K562 (cell line): ENCODE data around the gene ACTRT2. TPM values are rescaled to one million over a fixed set of nuclear protein-coding genes. Genes with fewer than 3 reads are reported as not detected.

Source experiments
- ATAC-seq: fragments of 200-7000 bp; cut with Tn5 transposase; 3 replicates; pipeline ENCODE4 v1.9.1; 2020; ENCODE audit warnings: moderate library complexity
- BruUV-seq: library from RNA; stranded (reverse); fragments of 400-500 nt; replicated peaks from 2 replicates; lab custom pipeline; 2021; lab: Mats Ljungman, UMichigan
- CTCF ChIA-PET: fragments of 300-600 bp; formaldehyde crosslinking; extraction: SDS; loops from one replicate; lab custom pipeline; 2021; ENCODE audit warnings: low intra/inter-chr PET ratio; lab: Yijun Ruan, JAX
- POLR2A ChIA-PET: fragments of 300-600, 350-650 bp; sonication (Branson Sonifier 250); formaldehyde crosslinking; extraction: SDS; loops from one replicate; lab custom pipeline; 2021; ENCODE audit warnings: antibody characterized with exemption, inconsistent platforms; lab: Yijun Ruan, JAX
- DNase-seq, 4 experiments: peaks; one replicate each; pipeline versions ENCODE4 v3.0.0 to v3.0.0-alpha.2; 2011 to 2018; ENCODE audit warnings: low spot score in 3 of 4, mixed read lengths in 3 of 4; ENCODE audit errors: extremely low read depth in 1 of 4
- FAIRE-seq: peaks from 2 replicates; lab custom pipeline; 2011; peaks lifted over from hg19 to GRCh38; lab: Jason Lieb, UNC
- H2AFZ ChIP-seq: 2 replicates; pipeline ENCODE4 v1.6.0; 2011; ENCODE audit warnings: low read depth, low read length, control low read depth, inconsistent platforms
- H3K27ac ChIP-seq: fragments of 200-600 bp; 3 replicates; pipeline ENCODE4 v1.8.0; 2011; ENCODE audit warnings: low read depth, mild to moderate bottlenecking, control low read depth, inconsistent platforms, low read length, moderate library complexity, mixed read lengths; ENCODE audit errors: extremely low read depth
- H3K27me3 ChIP-seq, 2 experiments: fragments of 300-600 bp in 1 of 2; 2 replicates in 1 of 2; 3 replicates in 1 of 2; pipeline versions ENCODE4 v1.6.0 to v1.8.0; 2011; ENCODE audit warnings: inconsistent platforms in 2 of 2, low read length in 2 of 2, mild to moderate bottlenecking in 1 of 2, mixed read lengths in 1 of 2, moderate library complexity in 1 of 2; ENCODE audit not compliant: control insufficient read depth in 2 of 2, insufficient read depth in 2 of 2
- H3K36me3 ChIP-seq: fragments of 300-600 bp; 3 replicates; pipeline ENCODE4 v1.8.0; 2011; ENCODE audit warnings: mild to moderate bottlenecking, low read length, inconsistent platforms; ENCODE audit not compliant: control insufficient read depth, insufficient read depth
- H3K4me1 ChIP-seq, 2 experiments: fragments of 200-600 bp in 1 of 2; replicated peaks in 1 of 2; 2 replicates in 1 of 2; 3 replicates in 1 of 2; pipeline versions ENCODE4 v1.5.1 to v1.8.0; 2011; ENCODE audit warnings: inconsistent platforms in 2 of 2, low read length in 2 of 2, mild to moderate bottlenecking in 1 of 2, mixed read lengths in 1 of 2, moderate library complexity in 1 of 2; ENCODE audit not compliant: control insufficient read depth in 2 of 2, insufficient read depth in 2 of 2
- H3K4me2 ChIP-seq: 2 replicates; pipeline ENCODE4 v1.6.1; 2011; ENCODE audit warnings: low read length, control low read depth, inconsistent platforms, mixed read lengths; ENCODE audit not compliant: insufficient read depth
- H3K4me3 ChIP-seq: fragments of 200-600 bp; sonication (generic), shearing (Covaris generic); 2 replicates; pipeline ENCODE4 v1.5.1; 2016; ENCODE audit warnings: control low read depth, inconsistent platforms
- H3K79me2 ChIP-seq: fragments of 200-600 bp; 3 replicates; pipeline ENCODE4 v1.8.0; 2011; ENCODE audit warnings: low read length, inconsistent platforms; ENCODE audit not compliant: control insufficient read depth, insufficient read depth
- H3K9ac ChIP-seq, 2 experiments: 2 replicates each; pipeline versions ENCODE4 v1.6.0 to v1.6.1; 2011; ENCODE audit warnings: low read depth in 2 of 2, low read length in 2 of 2, control low read depth in 1 of 2, inconsistent platforms in 1 of 2, mild to moderate bottlenecking in 1 of 2, mixed read lengths in 1 of 2; ENCODE audit not compliant: insufficient read depth in 1 of 2
- H3K9me1 ChIP-seq: one replicate; pipeline ENCODE4 v1.6.0; 2011; ENCODE audit warnings: inconsistent platforms, mild to moderate bottlenecking, low read length, moderate library complexity; ENCODE audit not compliant: control insufficient read depth, insufficient read depth
- H3K9me3 ChIP-seq: replicated peaks from 2 replicates; pipeline ENCODE4 v1.5.1; 2011; ENCODE audit warnings: low read depth, low read length, inconsistent platforms; ENCODE audit not compliant: control insufficient read depth, insufficient read depth
- H4K20me1 ChIP-seq: replicated peaks from 2 replicates; pipeline ENCODE4 v1.6.1; 2011; ENCODE audit warnings: low read length, inconsistent platforms, mixed read lengths; ENCODE audit not compliant: control insufficient read depth, insufficient read depth
- KLF13 ChIP-seq: fragments of 450-650 bp; IDR thresholded peaks from 2 replicates; pipeline ENCODE4 v1.6.1; 2016; ENCODE audit warnings: missing genetic modification characterization, low read depth, mild to moderate bottlenecking, missing compliant biosample characterization, moderate library complexity, borderline replicate concordance
- LARP7 ChIP-seq: fragments of 450-650 bp; IDR thresholded peaks from 2 replicates; pipeline ENCODE4 v1.6.1; 2016
- MYBL2 ChIP-seq, 2 experiments: fragments of 450-650 bp in 1 of 2; sonication (generic) in 1 of 2; formaldehyde crosslinking in 1 of 2; IDR thresholded peaks; 2 replicates each; pipeline versions ENCODE4 v1.6.1 to v1.8.1; 2017 to 2022; ENCODE audit warnings: borderline replicate concordance in 1 of 2, inconsistent platforms in 1 of 2, low read depth in 1 of 2, mild to moderate bottlenecking in 1 of 2, missing genetic modification reagents in 1 of 2, moderate library complexity in 1 of 2
- SAFB2 ChIP-seq: fragments of 200-400 bp; formaldehyde crosslinking; IDR thresholded peaks from 2 replicates; pipeline ENCODE4 v1.6.1; 2018; ENCODE audit warnings: borderline replicate concordance, low read length, low read depth, moderate library complexity; ENCODE audit not compliant: severe bottlenecking
- THRAP3 ChIP-seq: fragments of 450-650 bp; IDR thresholded peaks from 2 replicates; pipeline ENCODE4 v1.6.1; 2016; ENCODE audit warnings: mild to moderate bottlenecking, inconsistent platforms, borderline replicate concordance
- ZC3H8 ChIP-seq: fragments of 450-650 bp; IDR thresholded peaks from 2 replicates; pipeline ENCODE4 v1.6.1; 2017
- ZZZ3 ChIP-seq: fragments of 450-650 bp; IDR thresholded peaks from 2 replicates; pipeline ENCODE4 v1.6.1; 2016; ENCODE audit warnings: antibody characterized with exemption, mild to moderate bottlenecking, moderate library complexity
- WGBS: fragments of 100-300 bp; shearing (Covaris generic); methylation state at CpG from one replicate; pipeline ENCODE4 v1.1.6; 2016; ENCODE audit warnings: low coverage, mixed read lengths; ENCODE audit not compliant: insufficient coverage; ENCODE audit errors: missing lambda C conversion rate; 5-methylcytosine and 5-hydroxymethylcytosine counted together
- in situ Hi-C: fragments of 300-500 bp; cut with MboI; formaldehyde crosslinking; loops from 4 replicates; pipeline ENCODE4 v1.15.0; 2018; ENCODE audit warnings: inconsistent platforms, mixed read lengths
- intact Hi-C: fragments of 100-400 bp; cut with micrococcal nuclease; formaldehyde crosslinking; loops from 2 replicates; pipeline ENCODE4 v1.14.2; 2022
- polyA plus RNA-seq, 8 experiments: library from polyadenylated mRNA; depleted of rRNA in 4 of 8; stranded (reverse) in 5 of 8; unstranded in 3 of 8; fragments of >200 nt; fragmentation: Nextera tagmentation in 2 of 8; fragmentation: Illumina TruSeq in 1 of 8; extraction: Ambion mirVana in 2 of 8; extraction: Trizol in 1 of 8; gene quantifications; 2 replicates each; pipeline versions ENCODE4 v1.2.1 to v1.2.3, GENCODE V29; 2011 to 2014; ENCODE audit warnings: inconsistent platforms in 1 of 8, missing spikeins in 1 of 8
- total RNA-seq, 7 experiments: library from RNA; depleted of rRNA in 6 of 7; stranded (reverse); fragments of >200 nt in 6 of 7; fragmentation: Illumina TruSeq in 2 of 7; extraction: Trizol in 2 of 7; gene quantifications; 2 replicates each; pipeline versions ENCODE4 v1.2.1 to v1.2.3, GENCODE V29; 2011 to 2021; ENCODE audit warnings: low replicate concordance in 1 of 7
- TF ChIP-seq, protein P1 (sequence below): sonication (generic); formaldehyde crosslinking; IDR thresholded peaks from 2 replicates; pipeline ENCODE4 v1.8.1; 2022; ENCODE audit warnings: missing genetic modification reagents
- TF ChIP-seq, protein P2 (sequence below), 3 experiments: fragments of 200-800 bp in 1 of 3; fragments of 250-450 bp in 1 of 3; fragments of 450-650 bp in 1 of 3; sonication (Bioruptor Pico) in 1 of 3; sonication (Bioruptor generic) in 1 of 3; formaldehyde crosslinking in 1 of 3; IDR thresholded peaks; 2 replicates each; pipeline versions ENCODE4 v1.6.1 to v1.8.0; 2016 to 2022; ENCODE audit warnings: mild to moderate bottlenecking in 2 of 3, missing genetic modification characterization in 2 of 3, missing compliant biosample characterization in 1 of 3, moderate library complexity in 1 of 3

ACTRT2 gene
- total and polyA plus RNA-seq, 9 of the 15 experiments (the other 6 are each of a cell fraction or from before 2014, with no cell fraction given) = not detected

DNA sequence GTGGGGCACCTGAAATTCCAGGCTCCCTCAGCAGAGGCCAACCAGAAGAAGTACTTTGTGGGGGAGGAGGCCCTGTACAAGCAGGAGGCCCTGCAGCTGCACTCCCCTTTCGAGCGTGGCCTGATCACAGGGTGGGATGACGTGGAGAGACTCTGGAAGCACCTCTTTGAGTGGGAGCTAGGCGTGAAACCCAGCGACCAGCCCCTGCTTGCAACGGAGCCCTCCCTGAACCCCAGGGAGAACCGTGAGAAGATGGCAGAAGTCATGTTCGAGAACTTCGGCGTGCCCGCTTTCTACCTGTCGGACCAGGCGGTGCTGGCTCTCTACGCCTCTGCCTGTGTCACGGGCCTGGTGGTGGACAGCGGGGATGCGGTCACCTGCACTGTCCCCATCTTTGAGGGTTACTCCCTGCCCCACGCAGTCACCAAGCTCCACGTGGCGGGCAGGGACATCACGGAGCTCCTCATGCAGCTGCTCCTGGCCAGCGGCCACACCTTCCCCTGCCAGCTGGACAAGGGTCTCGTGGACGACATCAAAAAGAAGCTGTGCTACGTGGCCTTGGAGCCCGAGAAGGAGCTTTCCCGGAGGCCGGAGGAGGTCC lies 634 bp downstream of the ACTRT2 start:
- 1% methylated on average over 28 of the region's 28 CpGs for WGBS
- ATAC-seq = no peak

DNA sequence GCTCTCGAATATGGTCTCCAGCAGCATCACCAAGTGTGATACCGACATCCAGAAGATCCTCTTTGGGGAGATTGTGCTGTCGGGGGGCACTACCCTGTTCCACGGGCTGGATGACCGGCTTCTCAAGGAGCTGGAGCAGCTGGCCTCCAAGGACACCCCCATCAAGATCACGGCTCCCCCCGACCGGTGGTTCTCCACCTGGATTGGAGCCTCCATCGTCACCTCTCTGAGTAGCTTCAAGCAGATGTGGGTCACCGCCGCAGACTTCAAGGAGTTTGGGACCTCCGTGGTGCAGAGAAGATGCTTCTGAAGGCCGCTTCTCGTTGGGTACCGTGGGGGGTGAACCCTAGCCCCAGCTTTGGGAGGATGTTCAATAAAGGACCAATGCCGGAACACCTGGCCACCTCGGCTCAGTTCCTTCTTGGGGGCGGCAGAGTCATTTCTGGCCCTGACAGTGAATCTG lies 1.3 kb downstream of the ACTRT2 start:
- no TSS peak for BruUV-seq
- ATAC-seq = no peak
- ChIA-PET CTCF (no interaction called here), POLR2A (interaction anchor here (0.6 kb wide), 1 partner anchor 511 kb away, joined by 3 read pairs; no protein-coding TSS in a partner anchor)
- H3K36me3 ChIP-seq = no peaks in the 10 kb centered on the region
- FAIRE-seq = no peak
- H3K27ac ChIP-seq = no peak overlapping the region
- H3K79me2 ChIP-seq = no peaks in the 10 kb centered on the region
- H3K4me1 ChIP-seq = 0 out of 5 replicates have a peak, but pooled peaks cover 0 to 2% of the 10 kb centered on the region in 2 experiments
- no peaks in the 10 kb centered on the region for H3K9me3 ChIP-seq
- no peak overlapping the region for H2AFZ ChIP-seq
- H4K20me1 ChIP-seq = 0 out of 2 replicates have a peak, but pooled peaks cover 2% of the 10 kb centered on the region
- H3K9ac ChIP-seq = no peak overlapping the region
- in situ Hi-C loops = no loop called here
- no peak overlapping the region for H3K4me2 ChIP-seq
- under 1% methylated on average over 18 of the region's 18 CpGs for WGBS
- intact Hi-C loops = no loop called here
- DNase-seq = no peak
- H3K4me3 ChIP-seq = no peak overlapping the region
- H3K27me3 ChIP-seq = peaks cover 11 to 47% of the 10 kb centered on the region in 2 experiments; a peak in 3 of 5 replicates
- H3K9me1 ChIP-seq = no peaks in the 10 kb centered on the region
- TF ChIP-seq, protein P1, sequence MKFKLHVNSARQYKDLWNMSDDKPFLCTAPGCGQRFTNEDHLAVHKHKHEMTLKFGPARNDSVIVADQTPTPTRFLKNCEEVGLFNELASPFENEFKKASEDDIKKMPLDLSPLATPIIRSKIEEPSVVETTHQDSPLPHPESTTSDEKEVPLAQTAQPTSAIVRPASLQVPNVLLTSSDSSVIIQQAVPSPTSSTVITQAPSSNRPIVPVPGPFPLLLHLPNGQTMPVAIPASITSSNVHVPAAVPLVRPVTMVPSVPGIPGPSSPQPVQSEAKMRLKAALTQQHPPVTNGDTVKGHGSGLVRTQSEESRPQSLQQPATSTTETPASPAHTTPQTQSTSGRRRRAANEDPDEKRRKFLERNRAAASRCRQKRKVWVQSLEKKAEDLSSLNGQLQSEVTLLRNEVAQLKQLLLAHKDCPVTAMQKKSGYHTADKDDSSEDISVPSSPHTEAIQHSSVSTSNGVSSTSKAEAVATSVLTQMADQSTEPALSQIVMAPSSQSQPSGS (CRISPR knock-in tag) = no peak
- no peak for TF ChIP-seq ZC3H8
- TF ChIP-seq, protein P2, sequence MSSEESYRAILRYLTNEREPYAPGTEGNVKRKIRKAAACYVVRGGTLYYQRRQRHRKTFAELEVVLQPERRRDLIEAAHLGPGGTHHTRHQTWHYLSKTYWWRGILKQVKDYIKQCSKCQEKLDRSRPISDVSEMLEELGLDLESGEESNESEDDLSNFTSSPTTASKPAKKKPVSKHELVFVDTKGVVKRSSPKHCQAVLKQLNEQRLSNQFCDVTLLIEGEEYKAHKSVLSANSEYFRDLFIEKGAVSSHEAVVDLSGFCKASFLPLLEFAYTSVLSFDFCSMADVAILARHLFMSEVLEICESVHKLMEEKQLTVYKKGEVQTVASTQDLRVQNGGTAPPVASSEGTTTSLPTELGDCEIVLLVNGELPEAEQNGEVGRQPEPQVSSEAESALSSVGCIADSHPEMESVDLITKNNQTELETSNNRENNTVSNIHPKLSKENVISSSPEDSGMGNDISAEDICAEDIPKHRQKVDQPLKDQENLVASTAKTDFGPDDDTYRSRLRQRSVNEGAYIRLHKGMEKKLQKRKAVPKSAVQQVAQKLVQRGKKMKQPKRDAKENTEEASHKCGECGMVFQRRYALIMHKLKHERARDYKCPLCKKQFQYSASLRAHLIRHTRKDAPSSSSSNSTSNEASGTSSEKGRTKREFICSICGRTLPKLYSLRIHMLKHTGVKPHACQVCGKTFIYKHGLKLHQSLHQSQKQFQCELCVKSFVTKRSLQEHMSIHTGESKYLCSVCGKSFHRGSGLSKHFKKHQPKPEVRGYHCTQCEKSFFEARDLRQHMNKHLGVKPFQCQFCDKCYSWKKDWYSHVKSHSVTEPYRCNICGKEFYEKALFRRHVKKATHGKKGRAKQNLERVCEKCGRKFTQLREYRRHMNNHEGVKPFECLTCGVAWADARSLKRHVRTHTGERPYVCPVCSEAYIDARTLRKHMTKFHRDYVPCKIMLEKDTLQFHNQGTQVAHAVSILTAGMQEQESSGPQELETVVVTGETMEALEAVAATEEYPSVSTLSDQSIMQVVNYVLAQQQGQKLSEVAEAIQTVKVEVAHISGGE (CRISPR knock-in tag; IDR thresholded peaks at IDR 0.05) = no peak
- no peak for TF ChIP-seq SAFB2

More for the DNA sequence above, 634 bp downstream of the ACTRT2 start:
- H2AFZ ChIP-seq = no peak overlapping the region
- no peaks in the 10 kb centered on the region for H3K36me3 ChIP-seq
- H3K4me3 ChIP-seq = no peak overlapping the region
- 0 out of 5 replicates have a peak, but pooled peaks cover 0 to 2% of the 10 kb centered on the region in 2 experiments for H3K4me1 ChIP-seq
- H4K20me1 ChIP-seq = 0 out of 2 replicates have a peak, but pooled peaks cover 4% of the 10 kb centered on the region
- CTCF ChIA-PET = no interaction called here
- no peak overlapping the region for H3K27ac ChIP-seq
- no TSS peak for BruUV-seq
- H3K4me2 ChIP-seq = no peak overlapping the region
- H3K9me3 ChIP-seq = no peaks in the 10 kb centered on the region
- DNase-seq (no peak), FAIRE-seq (no peak)
- H3K27me3 ChIP-seq = peaks cover 11 to 52% of the 10 kb centered on the region in 2 experiments; a peak in 3 of 5 replicates
- POLR2A ChIA-PET = interaction anchor here (0.6 kb wide), 1 partner anchor 512 kb away, joined by 3 read pairs; no protein-coding TSS in a partner anchor
- H3K79me2 ChIP-seq = no peaks in the 10 kb centered on the region
- intact Hi-C loops (no loop called here), in situ Hi-C loops (no loop called here)
- no peaks in the 10 kb centered on the region for H3K9me1 ChIP-seq
- TF ChIP-seq THRAP3 = no peak
- no peak for TF ChIP-seq LARP7
- TF ChIP-seq KLF13 (tag) = no peak
- no peak for TF ChIP-seq MYBL2 (IDR thresholded peaks at IDR 0.05; ENCODE audit: low read depth)
- no peak for TF ChIP-seq MYBL2 (CRISPR knock-in tag; IDR thresholded peaks at IDR 0.05; ENCODE audit: borderline replicate concordance)
- no peak for TF ChIP-seq ZZZ3
- H3K9ac ChIP-seq = no peak overlapping the region
